Astrocyte of the cerebellum (primary cell): ENCODE measurements around the gene TEC.

Source experiments
- DNase-seq: peaks from one replicate; pipeline ENCODE4 v3.0.0-alpha.2; 2011; ENCODE audit warnings: low read depth
- H3K4me3 ChIP-seq: 2 replicates; pipeline ENCODE4 v1.5.1; 2011; ENCODE audit warnings: mild to moderate bottlenecking, low read depth, low read length, moderate library complexity
- in situ Hi-C: cut with HindIII; loops from 2 replicates; pipeline ENCODE4 v1.10.0; 2017; ENCODE audit warnings: low sequenced_read_pairs
- TF ChIP-seq, protein P1 (sequence below): IDR thresholded peaks from 2 replicates; pipeline ENCODE4 v1.5.1; 2012; ENCODE audit warnings: low read length, low read depth, moderate library complexity, mild to moderate bottlenecking; ENCODE audit errors: missing control alignments

TEC gene

GRCh38 chr4:48259748-48260147, 9.9 kb downstream of the TEC start:
- no peak for DNase-seq
- TF ChIP-seq, protein P1, sequence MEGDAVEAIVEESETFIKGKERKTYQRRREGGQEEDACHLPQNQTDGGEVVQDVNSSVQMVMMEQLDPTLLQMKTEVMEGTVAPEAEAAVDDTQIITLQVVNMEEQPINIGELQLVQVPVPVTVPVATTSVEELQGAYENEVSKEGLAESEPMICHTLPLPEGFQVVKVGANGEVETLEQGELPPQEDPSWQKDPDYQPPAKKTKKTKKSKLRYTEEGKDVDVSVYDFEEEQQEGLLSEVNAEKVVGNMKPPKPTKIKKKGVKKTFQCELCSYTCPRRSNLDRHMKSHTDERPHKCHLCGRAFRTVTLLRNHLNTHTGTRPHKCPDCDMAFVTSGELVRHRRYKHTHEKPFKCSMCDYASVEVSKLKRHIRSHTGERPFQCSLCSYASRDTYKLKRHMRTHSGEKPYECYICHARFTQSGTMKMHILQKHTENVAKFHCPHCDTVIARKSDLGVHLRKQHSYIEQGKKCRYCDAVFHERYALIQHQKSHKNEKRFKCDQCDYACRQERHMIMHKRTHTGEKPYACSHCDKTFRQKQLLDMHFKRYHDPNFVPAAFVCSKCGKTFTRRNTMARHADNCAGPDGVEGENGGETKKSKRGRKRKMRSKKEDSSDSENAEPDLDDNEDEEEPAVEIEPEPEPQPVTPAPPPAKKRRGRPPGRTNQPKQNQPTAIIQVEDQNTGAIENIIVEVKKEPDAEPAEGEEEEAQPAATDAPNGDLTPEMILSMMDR, result no peak
- no peak overlapping the region for H3K4me3 ChIP-seq
- in situ Hi-C loops, result no loop called here

DNA sequence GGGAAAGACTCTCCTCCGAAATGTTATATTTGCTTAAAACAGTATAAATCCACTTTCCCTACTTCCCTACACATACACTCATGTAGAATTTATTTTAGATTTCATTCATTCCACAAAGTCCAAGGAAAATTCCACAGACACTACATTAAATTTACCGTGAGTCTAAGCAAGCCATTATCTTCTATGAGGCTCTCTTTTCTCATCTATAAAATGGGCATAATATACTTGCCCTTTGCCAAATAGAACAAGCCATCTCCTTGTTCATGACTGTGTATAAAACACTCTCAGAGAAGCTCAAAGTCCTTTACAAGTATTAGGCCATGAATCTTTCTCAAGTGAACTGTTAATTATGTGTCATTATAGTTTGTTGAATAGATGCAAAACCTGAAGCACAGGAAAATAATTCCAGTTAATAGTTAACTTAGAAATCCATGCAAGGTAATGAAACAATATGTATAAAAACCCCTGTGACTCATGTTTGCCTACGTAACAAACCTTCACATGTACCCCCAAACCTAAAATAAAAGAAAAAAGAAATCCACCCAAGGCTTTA, 10.7 kb downstream of the TEC start:
- no peak overlapping the region for H3K4me3 ChIP-seq
- in situ Hi-C loops, result no loop called here
- TF ChIP-seq, protein P1, result no peak
- DNase-seq, result no peak

DNA sequence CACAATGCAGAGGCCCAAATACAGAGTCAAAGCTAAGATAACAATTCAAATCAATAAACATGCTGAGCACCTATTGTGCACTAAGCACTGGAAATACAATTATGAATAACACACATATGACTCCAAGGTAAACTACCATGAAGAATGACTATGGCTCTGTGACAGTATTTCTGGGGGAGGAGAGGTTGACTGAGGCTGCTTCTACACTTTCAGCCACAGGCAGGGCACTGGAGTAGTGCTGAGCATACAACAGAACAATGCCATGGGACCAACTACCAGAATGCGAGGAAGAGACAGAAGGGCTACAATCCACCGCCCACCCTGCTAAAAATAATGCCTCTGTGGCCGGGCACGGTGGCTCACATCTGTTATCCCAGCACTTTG, 13.7 kb downstream of the TEC start:
- DNase-seq, result no peak
- TF ChIP-seq, protein P1, result no peak
- H3K4me3 ChIP-seq, result no peak overlapping the region
- in situ Hi-C loops, result no loop called here

DNA sequence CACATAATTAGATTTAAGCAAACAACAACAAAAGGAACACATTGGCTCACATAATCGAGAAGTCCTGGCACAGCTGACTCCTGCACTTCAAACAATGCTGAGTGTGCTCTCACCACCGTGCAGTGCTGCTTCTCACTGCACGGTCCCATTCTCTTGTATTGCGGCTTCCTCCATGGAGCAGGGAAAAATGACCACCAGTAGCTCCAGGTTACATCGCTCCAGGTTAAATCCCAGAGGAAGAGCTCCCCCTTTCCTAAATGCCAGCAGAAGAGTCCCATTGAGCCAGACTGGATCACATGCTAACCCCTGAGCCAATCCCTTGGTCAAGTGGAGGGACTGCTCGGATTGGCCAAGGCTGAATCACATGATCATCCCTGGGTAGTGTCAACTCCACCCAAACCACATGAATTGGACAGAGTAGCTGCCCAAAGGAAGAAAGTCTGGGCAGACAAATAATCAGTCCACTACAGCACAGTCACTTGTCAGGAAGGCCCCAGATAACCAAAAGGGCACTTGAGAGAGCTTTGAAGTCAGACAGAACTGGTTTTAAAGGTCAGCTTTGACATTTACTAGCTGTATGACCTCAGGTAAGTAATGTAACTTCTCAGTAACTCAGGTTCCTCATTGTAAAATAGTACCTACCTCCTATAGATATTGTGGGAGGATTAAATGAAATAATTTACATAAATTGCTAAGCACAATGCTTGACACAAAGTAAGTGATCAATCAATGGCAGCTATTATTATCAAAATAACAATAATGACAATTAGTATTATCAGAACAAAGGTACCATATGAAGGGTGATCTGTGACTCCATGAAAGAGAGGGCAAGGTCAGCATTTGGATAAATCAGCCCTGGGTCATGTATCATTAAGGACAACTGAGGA, 14.3 kb downstream of the TEC start:
- TF ChIP-seq, protein P1, result no peak
- no peak overlapping the region for H3K4me3 ChIP-seq
- in situ Hi-C loops, result no loop called here
- no peak for DNase-seq

- TF ChIP-seq, protein P1, result no peak
- DNase-seq, result peak; percentile 99
- no peak overlapping the region for H3K4me3 ChIP-seq
- in situ Hi-C loops, result no loop called here
Observed at GRCh38 chr4:48254381-48255071, 15.1 kb downstream of the TEC start.

DNA sequence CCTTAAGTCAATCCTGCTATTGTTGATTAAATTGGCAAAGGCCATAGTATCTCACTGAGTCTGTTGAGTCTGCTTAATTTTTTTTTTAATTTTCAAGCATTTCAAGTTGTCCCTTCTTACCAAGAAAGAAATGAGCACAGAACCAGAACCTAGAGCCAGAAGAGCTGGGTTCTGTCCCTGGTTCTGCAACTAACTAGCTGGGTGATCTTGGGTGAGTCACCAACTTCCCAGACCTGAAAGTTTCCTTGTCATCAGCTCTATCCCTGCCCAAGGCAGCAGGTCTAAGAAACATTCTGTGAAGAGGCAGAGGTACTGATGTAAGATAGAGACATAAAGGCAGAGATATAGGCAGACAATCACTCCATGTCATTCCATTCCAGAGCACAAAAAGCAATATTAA, 17.3 kb downstream of the TEC start:
- in situ Hi-C loops, result no loop called here
- DNase-seq, result no peak
- TF ChIP-seq, protein P1, result no peak
- H3K4me3 ChIP-seq, result no peak overlapping the region
